Natural killer cell (primary cell): Measurements from ENCODE around the gene PPFIA1. TPM values are rescaled to one million over a fixed set of nuclear protein-coding genes. Genes with fewer than 3 reads are reported as not detected.

ENCODE experiments used
- ATAC-seq, 3 donors: fragments of 150-1000 bp in 2 of 3; fragments of 200-7000 bp in 1 of 3; cut with Tn5 transposase; 1 replicate in 1 of 3; 2 replicates in 2 of 3; pipeline ENCODE4 v1.10.0; 2021; ENCODE audit warnings: mild to moderate bottlenecking in 2 of 3, moderate library complexity in 2 of 3
- DNase-seq, 2 donors: peaks; one replicate each; pipeline versions ENCODE4 v3.0.0 to v3.0.0-alpha.2; 2013 to 2021; ENCODE audit warnings: mixed read lengths in 1 of 2
- H3K27ac ChIP-seq: one replicate; pipeline ENCODE4 v1.5.1; 2013; ENCODE audit warnings: mild to moderate bottlenecking, low read length
- H3K27me3 ChIP-seq: one replicate; pipeline ENCODE4 v1.6.1; 2013; ENCODE audit warnings: low read length; ENCODE audit not compliant: control insufficient read depth, insufficient read depth
- H3K36me3 ChIP-seq: one replicate; pipeline ENCODE4 v1.6.1; 2013; ENCODE audit warnings: low read length; ENCODE audit not compliant: control insufficient read depth, insufficient read depth
- H3K4me1 ChIP-seq: one replicate; pipeline ENCODE4 v1.6.1; 2013; ENCODE audit warnings: low read length; ENCODE audit not compliant: control insufficient read depth, insufficient read depth
- H3K4me3 ChIP-seq: one replicate; pipeline ENCODE4 v1.5.1; 2013; ENCODE audit warnings: low read length
- H3K9me3 ChIP-seq: one replicate; pipeline ENCODE4 v1.6.1; 2013; ENCODE audit warnings: low read length; ENCODE audit not compliant: control insufficient read depth, insufficient read depth
- H3K27ac Mint-ChIP-seq, 2 donors: one replicate each; pipeline ENCODE4 v1.8.0; 2022; ENCODE audit warnings: mild to moderate bottlenecking in 2 of 2, mixed read lengths in 2 of 2, moderate library complexity in 1 of 2
- H3K27me3 Mint-ChIP-seq, 2 donors: one replicate each; pipeline ENCODE4 v1.8.0; 2022; ENCODE audit warnings: low read depth in 2 of 2, mixed read lengths in 2 of 2
- H3K36me3 Mint-ChIP-seq: one replicate; pipeline ENCODE4 v1.8.0; 2022; ENCODE audit warnings: mixed read lengths
- H3K4me1 Mint-ChIP-seq, 2 donors: one replicate each; pipeline ENCODE4 v1.8.0; 2022; ENCODE audit warnings: mixed read lengths in 2 of 2
- H3K4me3 Mint-ChIP-seq: one replicate; pipeline ENCODE4 v1.8.0; 2022; ENCODE audit warnings: mild to moderate bottlenecking, moderate library complexity, mixed read lengths
- H3K9me3 Mint-ChIP-seq, 2 donors: one replicate each; pipeline ENCODE4 v1.8.0; 2022; ENCODE audit warnings: mixed read lengths in 2 of 2
- WGBS: methylation state at CpG from one replicate; pipeline ENCODE4 v1.1.7; 2013; ENCODE audit warnings: missing lambda C conversion rate; ENCODE audit not compliant: insufficient coverage; 5-methylcytosine and 5-hydroxymethylcytosine counted together
- intact Hi-C: fragments of 100-400 bp; cut with micrococcal nuclease; formaldehyde crosslinking; loops from one replicate; pipeline ENCODE4 v1.14.2; 2022
- total RNA-seq, 4 donors: library from RNA; stranded (reverse); fragments of 120-200 nt in 1 of 4; gene quantifications; one replicate each; pipeline versions ENCODE4 v1.2.3 to v1.2.4, GENCODE V29; 2013 to 2022
- TF ChIP-seq, protein P1 (sequence below): fragments of 200-600 bp; IDR thresholded peaks from one replicate; pipeline ENCODE4 v1.8.0; 2022; ENCODE audit warnings: antibody characterized with exemption

PPFIA1 gene
- total RNA-seq, 3 donors from 2014 or later (not counting 1 experiment from before 2014, with no cell fraction given) = 42.1 to 75.4 (median 51.7) TPM

DNA sequence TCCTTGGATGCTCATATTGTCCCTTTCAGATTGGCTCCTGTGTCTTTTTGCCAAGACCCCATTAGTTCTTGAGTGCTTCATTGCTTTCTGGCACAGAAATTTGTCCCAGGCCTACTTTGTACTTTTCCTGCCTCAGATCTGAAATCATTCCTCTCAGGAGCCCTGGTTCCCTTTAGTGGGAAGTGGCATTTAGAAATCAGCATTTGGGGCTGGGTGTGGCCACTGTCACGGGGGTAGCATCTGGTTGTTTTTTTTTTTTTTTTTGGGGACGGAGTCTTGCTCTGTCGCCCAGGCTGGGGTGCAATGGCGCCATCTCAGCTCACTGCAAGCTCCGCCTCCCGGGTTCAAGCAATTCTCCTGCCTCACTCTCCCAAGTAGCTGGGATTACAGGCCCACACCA lies 18.2 kb downstream of the PPFIA1 start:
- Mint-ChIP-seq H3K9me3 (no peaks in the 10 kb centered on the region), H3K36me3 (no peaks in the 10 kb centered on the region), H3K27me3 (no peaks in the 10 kb centered on the region), H3K4me3 (no peak overlapping the region), H3K27ac (no peak overlapping the region), H3K4me1 (peaks cover 6 to 22% of the 10 kb centered on the region in 2 donors)
- ATAC-seq (no peak), DNase-seq (no peak)
- no peaks in the 10 kb centered on the region for H3K27me3 ChIP-seq
- WGBS = 80% methylated on average over 1 of the region's 6 CpGs
- no peaks in the 10 kb centered on the region for H3K4me1 ChIP-seq
- intact Hi-C loops = no loop called here
- TF ChIP-seq, protein P1, sequence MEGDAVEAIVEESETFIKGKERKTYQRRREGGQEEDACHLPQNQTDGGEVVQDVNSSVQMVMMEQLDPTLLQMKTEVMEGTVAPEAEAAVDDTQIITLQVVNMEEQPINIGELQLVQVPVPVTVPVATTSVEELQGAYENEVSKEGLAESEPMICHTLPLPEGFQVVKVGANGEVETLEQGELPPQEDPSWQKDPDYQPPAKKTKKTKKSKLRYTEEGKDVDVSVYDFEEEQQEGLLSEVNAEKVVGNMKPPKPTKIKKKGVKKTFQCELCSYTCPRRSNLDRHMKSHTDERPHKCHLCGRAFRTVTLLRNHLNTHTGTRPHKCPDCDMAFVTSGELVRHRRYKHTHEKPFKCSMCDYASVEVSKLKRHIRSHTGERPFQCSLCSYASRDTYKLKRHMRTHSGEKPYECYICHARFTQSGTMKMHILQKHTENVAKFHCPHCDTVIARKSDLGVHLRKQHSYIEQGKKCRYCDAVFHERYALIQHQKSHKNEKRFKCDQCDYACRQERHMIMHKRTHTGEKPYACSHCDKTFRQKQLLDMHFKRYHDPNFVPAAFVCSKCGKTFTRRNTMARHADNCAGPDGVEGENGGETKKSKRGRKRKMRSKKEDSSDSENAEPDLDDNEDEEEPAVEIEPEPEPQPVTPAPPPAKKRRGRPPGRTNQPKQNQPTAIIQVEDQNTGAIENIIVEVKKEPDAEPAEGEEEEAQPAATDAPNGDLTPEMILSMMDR = no peak
- H3K4me3 ChIP-seq = no peak overlapping the region
- no peaks in the 10 kb centered on the region for H3K9me3 ChIP-seq
- no peak overlapping the region for H3K27ac ChIP-seq
- H3K36me3 ChIP-seq = peaks cover 38% of the 10 kb centered on the region

DNA sequence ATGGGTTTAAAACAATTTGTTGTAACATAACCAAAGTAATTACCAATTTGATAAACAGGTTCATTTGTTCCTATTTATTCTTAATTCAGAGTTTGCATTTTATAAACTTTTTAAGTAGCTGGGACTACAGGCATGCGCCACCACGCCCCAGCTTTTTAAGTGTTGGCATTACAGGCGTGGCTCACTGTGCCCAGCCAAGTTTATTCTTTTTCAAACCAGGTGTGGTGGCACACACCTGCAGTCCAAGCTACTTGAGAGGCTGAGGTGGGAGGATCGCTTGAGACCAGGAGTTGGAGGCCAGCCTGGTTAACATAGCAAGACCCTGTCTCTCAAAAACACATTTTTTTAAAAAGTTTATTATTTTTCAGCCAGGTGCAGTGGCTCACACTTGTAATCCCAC lies 19.1 kb downstream of the PPFIA1 start:
- peaks cover 30% of the 10 kb centered on the region for H3K36me3 ChIP-seq
- 94% methylated on average over 4 of the region's 4 CpGs for WGBS
- Mint-ChIP-seq H3K27me3 (no peaks in the 10 kb centered on the region), H3K36me3 (no peaks in the 10 kb centered on the region), H3K9me3 (no peaks in the 10 kb centered on the region), H3K4me3 (no peak overlapping the region), H3K4me1 (peaks cover 6 to 15% of the 10 kb centered on the region in 2 donors), H3K27ac (no peak overlapping the region)
- intact Hi-C loops = no loop called here
- H3K4me1 ChIP-seq = no peaks in the 10 kb centered on the region
- H3K4me3 ChIP-seq = no peak overlapping the region
- DNase-seq = no peak
- no peak overlapping the region for H3K27ac ChIP-seq
- H3K9me3 ChIP-seq = no peaks in the 10 kb centered on the region
- TF ChIP-seq, protein P1 = no peak
- no peaks in the 10 kb centered on the region for H3K27me3 ChIP-seq
- ATAC-seq = no peak

DNA sequence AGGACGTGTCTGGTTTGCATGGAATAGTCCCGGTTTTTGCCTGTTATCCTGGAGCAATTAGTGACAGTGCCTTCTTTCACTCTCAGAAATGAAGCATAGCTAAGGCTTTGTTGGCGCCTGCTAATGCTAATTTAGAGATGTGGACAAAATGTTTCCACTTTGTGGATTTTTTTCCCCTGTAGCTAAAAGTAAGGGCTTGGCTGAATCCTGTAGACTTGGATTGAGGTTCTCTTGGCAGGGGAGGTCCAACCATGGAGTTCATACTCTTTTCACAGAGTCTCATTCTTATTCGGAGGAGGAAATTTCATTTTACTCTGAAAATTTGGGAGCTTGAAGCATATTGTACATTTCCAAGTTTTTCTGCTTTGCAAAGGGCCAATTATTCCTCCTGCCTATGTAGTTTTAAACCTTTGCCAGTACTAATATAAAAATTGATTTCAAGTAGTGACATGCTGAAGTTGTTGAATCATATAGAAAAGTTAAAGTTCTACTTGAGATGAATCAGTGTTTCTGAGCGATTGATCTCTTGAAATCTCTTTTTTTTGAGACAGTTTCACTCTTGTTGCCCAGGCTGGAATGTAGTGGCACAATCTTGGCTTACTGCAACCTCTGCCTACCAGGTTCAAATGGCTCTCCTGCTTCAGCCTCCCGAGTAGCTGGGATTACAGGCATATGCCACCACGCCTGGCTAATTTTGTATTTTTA lies 20.0 kb downstream of the PPFIA1 start:
- Mint-ChIP-seq H3K4me1 (peaks cover 6 to 13% of the 10 kb centered on the region in 2 donors), H3K27me3 (no peaks in the 10 kb centered on the region), H3K36me3 (no peaks in the 10 kb centered on the region), H3K9me3 (no peaks in the 10 kb centered on the region), H3K27ac (no peak overlapping the region), H3K4me3 (no peak overlapping the region)
- no peaks in the 10 kb centered on the region for H3K9me3 ChIP-seq
- DNase-seq (no peak), ATAC-seq (no peak)
- H3K36me3 ChIP-seq = peaks cover 27% of the 10 kb centered on the region
- TF ChIP-seq, protein P1 = no peak
- intact Hi-C loops = no loop called here
- H3K27me3 ChIP-seq = no peaks in the 10 kb centered on the region
- H3K4me3 ChIP-seq = no peak overlapping the region
- no peak overlapping the region for H3K27ac ChIP-seq
- 95% methylated on average over 7 of the region's 7 CpGs for WGBS
- H3K4me1 ChIP-seq = no peaks in the 10 kb centered on the region

DNA sequence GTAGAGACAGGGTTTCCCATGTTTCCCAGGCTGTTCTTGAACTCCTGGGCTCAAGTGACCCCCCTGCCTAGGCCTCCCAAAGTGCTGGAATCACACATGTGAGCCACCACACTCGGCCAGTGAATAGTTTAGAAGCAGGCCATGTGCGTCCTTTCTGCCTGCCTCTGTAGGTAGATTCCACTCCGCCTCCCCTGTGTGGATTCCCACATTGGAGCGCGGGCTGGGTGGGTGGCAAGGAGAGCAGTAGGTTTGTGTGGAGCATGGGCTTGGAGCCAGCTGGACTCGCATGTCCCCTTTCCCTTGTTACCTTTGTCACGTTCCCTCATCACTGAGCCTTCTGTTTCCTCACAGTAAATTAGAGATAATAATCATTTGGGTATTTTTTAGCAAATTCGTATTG lies 21.7 kb downstream of the PPFIA1 start:
- Mint-ChIP-seq H3K4me3 (no peak overlapping the region), H3K36me3 (no peaks in the 10 kb centered on the region), H3K27ac (no peak overlapping the region), H3K27me3 (no peaks in the 10 kb centered on the region), H3K9me3 (no peaks in the 10 kb centered on the region), H3K4me1 (peaks cover 6 to 13% of the 10 kb centered on the region in 2 donors)
- DNase-seq (no peak), ATAC-seq (no peak)
- TF ChIP-seq, protein P1 = no peak
- intact Hi-C loops = no loop called here
- no peak overlapping the region for H3K4me3 ChIP-seq
- H3K36me3 ChIP-seq = peaks cover 17% of the 10 kb centered on the region
- 96% methylated on average over 7 of the region's 8 CpGs for WGBS
- no peaks in the 10 kb centered on the region for H3K9me3 ChIP-seq
- no peaks in the 10 kb centered on the region for H3K4me1 ChIP-seq
- no peaks in the 10 kb centered on the region for H3K27me3 ChIP-seq
- no peak overlapping the region for H3K27ac ChIP-seq
